GM12878 (cell line): ENCODE data around the gene IGFBP6. TPM values are rescaled to one million over a fixed set of nuclear protein-coding genes. Genes with fewer than 3 reads are reported as not detected.

Source experiments
- ATAC-seq: fragments of 200-7000 bp; cut with Tn5 transposase; 3 replicates; pipeline ENCODE4 v1.9.1; 2020; ENCODE audit warnings: mild to moderate bottlenecking, moderate library complexity
- BruUV-seq: library from RNA; stranded (reverse); fragments of 400-500 nt; replicated peaks from 2 replicates; lab custom pipeline; 2021; lab: Mats Ljungman, UMichigan
- CTCF ChIA-PET: fragments of 300-600 bp; sonication (Branson Sonifier 250); formaldehyde crosslinking; extraction: SDS; loops from one replicate; lab custom pipeline; 2021; ENCODE audit warnings: inconsistent platforms; lab: Yijun Ruan, JAX
- POLR2A ChIA-PET: fragments of 350-600 bp; formaldehyde crosslinking; extraction: SDS; loops from one replicate; lab custom pipeline; 2021; ENCODE audit warnings: inconsistent platforms; lab: Charles Lee
- RAD21 ChIA-PET: fragments of 300-600 bp; sonication (Branson Sonifier 250); formaldehyde crosslinking; loops from one replicate; lab custom pipeline; 2023; ENCODE audit warnings: antibody characterized with exemption; ENCODE audit not compliant: unreplicated experiment; lab: Charles Lee
- SMC1A ChIA-PET: fragments of 300-600 bp; sonication (Branson Sonifier 250); formaldehyde crosslinking; loops from one replicate; lab custom pipeline; 2023; ENCODE audit not compliant: unreplicated experiment, uncharacterized antibody; lab: Charles Lee
- DNase-seq: peaks from one replicate; pipeline ENCODE4 v3.0.0-alpha.2; 2011; ENCODE audit warnings: low read depth, low spot score
- FAIRE-seq: peaks from 3 replicates; lab custom pipeline; 2011; peaks lifted over from hg19 to GRCh38; lab: Jason Lieb, UNC
- H2AFZ ChIP-seq: 2 replicates; pipeline ENCODE4 v1.6.0; 2011; ENCODE audit warnings: low read depth, low read length, control low read depth; ENCODE audit not compliant: control insufficient read depth
- H3K27ac ChIP-seq: 2 replicates; pipeline ENCODE4 v1.5.1; 2011; ENCODE audit warnings: control low read depth; ENCODE audit not compliant: control insufficient read depth, insufficient read depth
- H3K27me3 ChIP-seq, 2 experiments: replicated peaks in 1 of 2; 2 replicates each; pipeline versions ENCODE4 v1.6.0 to v1.6.1; 2011; ENCODE audit warnings: low read length in 1 of 2; ENCODE audit not compliant: control insufficient read depth in 2 of 2, insufficient read depth in 2 of 2
- H3K36me3 ChIP-seq, 2 experiments: 2 replicates each; pipeline ENCODE4 v1.5.1; 2011; ENCODE audit warnings: low read length in 1 of 2; ENCODE audit not compliant: control insufficient read depth in 2 of 2, insufficient read depth in 2 of 2
- H3K4me1 ChIP-seq: 2 replicates; pipeline ENCODE4 v1.6.1; 2011; ENCODE audit warnings: mild to moderate bottlenecking, low read length, moderate library complexity, mixed read lengths; ENCODE audit not compliant: control insufficient read depth, insufficient read depth
- H3K4me2 ChIP-seq: 2 replicates; pipeline ENCODE4 v1.6.0; 2011; ENCODE audit warnings: control low read depth; ENCODE audit not compliant: control insufficient read depth, insufficient read depth
- H3K4me3 ChIP-seq: fragments of 200-600 bp; sonication (generic); 2 replicates; pipeline ENCODE4 v1.5.1; 2016
- H3K79me2 ChIP-seq: 2 replicates; pipeline ENCODE4 v1.6.0; 2011; ENCODE audit warnings: low read length; ENCODE audit not compliant: control insufficient read depth, insufficient read depth
- H3K9ac ChIP-seq: 2 replicates; pipeline ENCODE4 v1.8.0; 2011; ENCODE audit warnings: low read length, control low read depth, mixed read lengths; ENCODE audit not compliant: control insufficient read depth, insufficient read depth
- H3K9me3 ChIP-seq: replicated peaks from 3 replicates; pipeline ENCODE4 v1.5.1; 2011; ENCODE audit warnings: mild to moderate bottlenecking, low read length; ENCODE audit not compliant: control insufficient read depth, insufficient read depth
- H4K20me1 ChIP-seq: 2 replicates; pipeline ENCODE4 v1.6.0; 2011; ENCODE audit not compliant: control insufficient read depth, insufficient read depth
- CTCF ChIP-seq, 3 experiments: IDR thresholded peaks in 2 of 3; conservative IDR thresholded peaks in 1 of 3; 2 replicates each; pipeline ENCODE4 v1.5.1; 2011; ENCODE audit warnings: low read depth in 3 of 3, low read length in 3 of 3, mild to moderate bottlenecking in 3 of 3, control low read depth in 2 of 3, moderate library complexity in 2 of 3, inconsistent platforms in 1 of 3, mixed read lengths in 1 of 3; ENCODE audit not compliant: control insufficient read depth in 2 of 3, insufficient read depth in 1 of 3; ENCODE audit errors: extremely low read depth in 1 of 3
- POLR2A ChIP-seq: IDR thresholded peaks from 2 replicates; pipeline ENCODE4 v1.6.1; 2011; ENCODE audit warnings: low read depth, mild to moderate bottlenecking, low read length
- POLR2AphosphoS5 ChIP-seq: IDR thresholded peaks from 2 replicates; pipeline ENCODE4 v1.6.1; 2011; ENCODE audit warnings: mild to moderate bottlenecking, low read length, inconsistent platforms
- TARDBP ChIP-seq: IDR thresholded peaks from 2 replicates; pipeline ENCODE4 v1.6.1; 2016; ENCODE audit warnings: borderline replicate concordance
- USF1 ChIP-seq: IDR thresholded peaks from 2 replicates; pipeline ENCODE4 v1.6.1; 2011; ENCODE audit warnings: borderline replicate concordance, low read depth, mild to moderate bottlenecking, moderate library complexity, mixed read lengths, low read length; ENCODE audit not compliant: insufficient read depth; ENCODE audit errors: extremely low read length
- WGBS: methylation state at CpG from one replicate; pipeline ENCODE4 v1.1.6; 2016; ENCODE audit warnings: low lambda C conversion rate; ENCODE audit not compliant: insufficient replicate concordance, insufficient coverage; ENCODE audit errors: missing lambda C conversion rate; 5-methylcytosine and 5-hydroxymethylcytosine counted together
- in situ Hi-C: fragments of 300-500 bp; cut with MboI; formaldehyde crosslinking; loops from 9 replicates; pipeline ENCODE4 v1.14.3; 2018; ENCODE audit warnings: mixed read lengths
- intact Hi-C: fragments of 100-400 bp; cut with micrococcal nuclease; formaldehyde crosslinking; loops from one replicate; pipeline ENCODE4 v1.14.2; 2022; ENCODE audit not compliant: unreplicated experiment
- polyA plus RNA-seq, 11 experiments: library from polyadenylated mRNA; depleted of rRNA in 4 of 11; unstranded in 6 of 11; stranded (reverse) in 5 of 11; fragments of >200 nt; fragmentation: Nextera tagmentation in 4 of 11; fragmentation: Illumina TruSeq in 1 of 11; extraction: Ambion mirVana in 4 of 11; extraction: Trizol in 1 of 11; gene quantifications; 1 replicate in 1 of 11; 2 replicates in 10 of 11; pipeline versions ENCODE4 v1.2.1 to v1.2.3, GENCODE V29; 2011 to 2016; ENCODE audit warnings: inconsistent platforms in 2 of 11, missing spikeins in 2 of 11, low read depth in 1 of 11
- total RNA-seq, 4 experiments: library from RNA; depleted of rRNA in 3 of 4; stranded (reverse); fragments of >200 nt in 3 of 4; fragmentation: Illumina TruSeq in 1 of 4; extraction: Trizol in 1 of 4; gene quantifications; 2 replicates each; pipeline versions ENCODE4 v1.2.1 to v1.2.3, GENCODE V29; 2013 to 2021
- TF ChIP-seq, protein P1 (sequence below): fragments of 150-350 bp; IDR thresholded peaks from 2 replicates; pipeline ENCODE4 v1.6.1; 2016; ENCODE audit warnings: low read depth, low read length

The IGFBP6 gene
- total and polyA plus RNA-seq, 10 of the 15 experiments (the other 5 are each of a cell fraction or from before 2014, with no cell fraction given), result 0.09 to 0.87 (median 0.56) TPM; not detected in 3

DNA sequence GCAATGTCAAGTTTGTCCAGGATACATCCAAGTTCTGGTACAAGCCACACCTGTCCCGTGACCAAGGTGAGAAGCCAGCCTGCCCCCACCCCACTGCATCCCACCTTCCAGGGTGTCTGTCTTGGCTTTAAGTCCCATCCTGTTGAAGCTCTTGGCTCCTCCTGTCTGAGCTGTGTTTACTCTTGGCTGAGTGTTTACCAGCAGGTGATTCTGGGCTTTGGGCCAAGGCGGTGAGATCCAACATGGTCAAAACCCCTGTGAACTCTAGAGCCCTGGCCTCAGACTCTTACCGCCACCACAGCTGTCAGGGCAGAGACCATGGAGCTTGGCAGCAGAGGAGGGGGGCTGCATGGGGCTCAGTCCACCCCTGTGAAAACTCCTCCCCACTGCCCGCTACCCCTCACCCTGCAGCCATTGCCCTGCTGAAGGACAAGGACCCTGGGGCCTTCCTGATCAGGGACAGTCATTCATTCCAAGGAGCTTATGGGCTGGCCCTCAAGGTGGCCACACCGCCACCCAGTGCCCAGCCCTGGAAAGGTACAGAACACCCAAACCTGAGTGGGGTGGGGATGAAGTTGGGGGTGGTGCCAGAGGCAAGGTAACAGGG, 36.0 kb upstream of the IGFBP6 start:
- no peak for DNase-seq
- intact Hi-C loops, result no loop called here

More for the DNA sequence above, 36.0 kb upstream of the IGFBP6 start:
- H3K9ac ChIP-seq, result no peak overlapping the region
- H3K79me2 ChIP-seq, result no peaks in the 10 kb centered on the region
- H3K27me3 ChIP-seq, result no peaks in the 10 kb centered on the region
- BruUV-seq, result no TSS peak
- CTCF ChIA-PET, result interaction anchor here (0.7 to 2.0 kb wide), 6 partner anchors 10 to 41 kb away, joined by 3 to 7 read pairs (median 4); partner anchors contain the start of genes SOAT2 and TNS2
- in situ Hi-C loops, result no loop called here
- H2AFZ ChIP-seq, result no peak overlapping the region
- ATAC-seq (peak; percentile 49), FAIRE-seq (no peak)
- H4K20me1 ChIP-seq, result no peaks in the 10 kb centered on the region
- POLR2A ChIA-PET, result interaction anchor here (0.9 kb wide), 1 partner anchor 33 kb away, joined by 7 read pairs; no protein-coding TSS in a partner anchor
- TF ChIP-seq POLR2A (peak; percentile 47; the same call in 1 of the 2 replicates), TARDBP (no peak), CTCF (IDR thresholded peaks at IDR 0.05 in 2 of 3, conservative IDR thresholded peaks at IDR 0.05 in 1 of 3; ENCODE audit: control insufficient read depth in 2 of 3, extremely low read depth in 1 of 3, insufficient read depth in 1 of 3, low read depth in 3 of 3, low read length in 3 of 3) (peak; percentile 8 to 31 (median 21); a peak in 3 of 6 replicates), USF1 (no peak), POLR2AphosphoS5 (peak; percentile 13; the same call in 1 of the 2 replicates)
- TF ChIP-seq, protein P1, sequence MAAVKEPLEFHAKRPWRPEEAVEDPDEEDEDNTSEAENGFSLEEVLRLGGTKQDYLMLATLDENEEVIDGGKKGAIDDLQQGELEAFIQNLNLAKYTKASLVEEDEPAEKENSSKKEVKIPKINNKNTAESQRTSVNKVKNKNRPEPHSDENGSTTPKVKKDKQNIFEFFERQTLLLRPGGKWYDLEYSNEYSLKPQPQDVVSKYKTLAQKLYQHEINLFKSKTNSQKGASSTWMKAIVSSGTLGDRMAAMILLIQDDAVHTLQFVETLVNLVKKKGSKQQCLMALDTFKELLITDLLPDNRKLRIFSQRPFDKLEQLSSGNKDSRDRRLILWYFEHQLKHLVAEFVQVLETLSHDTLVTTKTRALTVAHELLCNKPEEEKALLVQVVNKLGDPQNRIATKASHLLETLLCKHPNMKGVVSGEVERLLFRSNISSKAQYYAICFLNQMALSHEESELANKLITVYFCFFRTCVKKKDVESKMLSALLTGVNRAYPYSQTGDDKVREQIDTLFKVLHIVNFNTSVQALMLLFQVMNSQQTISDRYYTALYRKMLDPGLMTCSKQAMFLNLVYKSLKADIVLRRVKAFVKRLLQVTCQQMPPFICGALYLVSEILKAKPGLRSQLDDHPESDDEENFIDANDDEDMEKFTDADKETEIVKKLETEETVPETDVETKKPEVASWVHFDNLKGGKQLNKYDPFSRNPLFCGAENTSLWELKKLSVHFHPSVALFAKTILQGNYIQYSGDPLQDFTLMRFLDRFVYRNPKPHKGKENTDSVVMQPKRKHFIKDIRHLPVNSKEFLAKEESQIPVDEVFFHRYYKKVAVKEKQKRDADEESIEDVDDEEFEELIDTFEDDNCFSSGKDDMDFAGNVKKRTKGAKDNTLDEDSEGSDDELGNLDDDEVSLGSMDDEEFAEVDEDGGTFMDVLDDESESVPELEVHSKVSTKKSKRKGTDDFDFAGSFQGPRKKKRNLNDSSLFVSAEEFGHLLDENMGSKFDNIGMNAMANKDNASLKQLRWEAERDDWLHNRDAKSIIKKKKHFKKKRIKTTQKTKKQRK, result no peak
- H3K4me3 ChIP-seq, result no peak overlapping the region
- no peaks in the 10 kb centered on the region for H3K9me3 ChIP-seq
- 46% methylated on average over 5 of the region's 5 CpGs for WGBS
- no peaks in the 10 kb centered on the region for H3K4me1 ChIP-seq
- SMC1A ChIA-PET, result interaction anchor here (7.8 kb wide), 1 partner anchor 40 kb away, joined by 126 read pairs; the partner anchor contains the start of gene SOAT2
- H3K4me2 ChIP-seq, result no peak overlapping the region
- RAD21 ChIA-PET, result interaction anchor here (0.8 kb wide), 1 partner anchor 40 kb away, joined by 3 read pairs; no protein-coding TSS in a partner anchor
- no peak overlapping the region for H3K27ac ChIP-seq
- H3K36me3 ChIP-seq, result peaks cover 5 to 6% of the 10 kb centered on the region in 2 experiments; a peak in 3 of 4 replicates
